ENCODE measurements around the gene NKAIN2. TPM values are rescaled to one million over a fixed set of nuclear protein-coding genes. Genes with fewer than 3 reads are reported as not detected.
A peak's percentile ranks its signal among the peaks of the same experiment; 100 is the strongest.

NKAIN2 gene
- total RNA-seq, 4 donors from 2014 or later = 0.31 to 0.58 (median 0.39) TPM; not detected in 1

DNA sequence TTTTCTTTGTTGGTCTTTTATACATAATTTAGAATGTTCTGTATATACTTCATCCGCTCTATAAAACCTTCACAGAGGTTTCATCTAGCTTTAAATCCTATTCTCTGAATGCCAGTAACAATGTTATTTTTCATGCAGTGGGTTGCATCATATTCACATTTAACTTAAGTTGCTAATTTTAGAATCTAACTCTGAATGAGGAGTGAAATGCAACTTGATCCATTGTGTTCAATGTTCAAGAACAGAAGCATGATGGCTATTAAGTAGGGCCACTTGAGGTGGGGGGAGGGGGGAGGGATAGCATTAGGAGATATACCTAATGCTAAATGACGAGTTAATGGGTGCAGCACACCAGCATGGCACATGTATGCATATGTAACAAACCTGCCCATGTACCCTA lies 224.5 kb downstream of the NKAIN2 start:
- H3K27me3 ChIP-seq = no peaks in the 10 kb centered on the region
- H3K9me3 ChIP-seq = no peaks in the 10 kb centered on the region
- intact Hi-C loops (cut with DNase I; ENCODE audit: low total_unique reads) (no loop called here), in situ Hi-C loops (cut with MboI; ENCODE audit: low sequenced_read_pairs in 4 of 4) (no loop called here)
- ATAC-seq (peak; percentile 90 to 97), DNase-seq (no peak)
- H3K36me3 ChIP-seq = no peaks in the 10 kb centered on the region
- H3K4me1 ChIP-seq = peaks cover 8 to 15% of the 10 kb centered on the region in 2 donors
- H3K4me3 ChIP-seq = no peak overlapping the region
- H3K27ac ChIP-seq = peak overlapping the region; percentile 34 to 66 (median 54)
- no peak for TF ChIP-seq POLR2A (IDR thresholded peaks at IDR 0.05)
- TF ChIP-seq, protein P1, sequence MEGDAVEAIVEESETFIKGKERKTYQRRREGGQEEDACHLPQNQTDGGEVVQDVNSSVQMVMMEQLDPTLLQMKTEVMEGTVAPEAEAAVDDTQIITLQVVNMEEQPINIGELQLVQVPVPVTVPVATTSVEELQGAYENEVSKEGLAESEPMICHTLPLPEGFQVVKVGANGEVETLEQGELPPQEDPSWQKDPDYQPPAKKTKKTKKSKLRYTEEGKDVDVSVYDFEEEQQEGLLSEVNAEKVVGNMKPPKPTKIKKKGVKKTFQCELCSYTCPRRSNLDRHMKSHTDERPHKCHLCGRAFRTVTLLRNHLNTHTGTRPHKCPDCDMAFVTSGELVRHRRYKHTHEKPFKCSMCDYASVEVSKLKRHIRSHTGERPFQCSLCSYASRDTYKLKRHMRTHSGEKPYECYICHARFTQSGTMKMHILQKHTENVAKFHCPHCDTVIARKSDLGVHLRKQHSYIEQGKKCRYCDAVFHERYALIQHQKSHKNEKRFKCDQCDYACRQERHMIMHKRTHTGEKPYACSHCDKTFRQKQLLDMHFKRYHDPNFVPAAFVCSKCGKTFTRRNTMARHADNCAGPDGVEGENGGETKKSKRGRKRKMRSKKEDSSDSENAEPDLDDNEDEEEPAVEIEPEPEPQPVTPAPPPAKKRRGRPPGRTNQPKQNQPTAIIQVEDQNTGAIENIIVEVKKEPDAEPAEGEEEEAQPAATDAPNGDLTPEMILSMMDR (IDR thresholded peaks at IDR 0.05 in 4 of 5, conservative IDR thresholded peaks at IDR 0.05 in 1 of 5) = no peak

DNA sequence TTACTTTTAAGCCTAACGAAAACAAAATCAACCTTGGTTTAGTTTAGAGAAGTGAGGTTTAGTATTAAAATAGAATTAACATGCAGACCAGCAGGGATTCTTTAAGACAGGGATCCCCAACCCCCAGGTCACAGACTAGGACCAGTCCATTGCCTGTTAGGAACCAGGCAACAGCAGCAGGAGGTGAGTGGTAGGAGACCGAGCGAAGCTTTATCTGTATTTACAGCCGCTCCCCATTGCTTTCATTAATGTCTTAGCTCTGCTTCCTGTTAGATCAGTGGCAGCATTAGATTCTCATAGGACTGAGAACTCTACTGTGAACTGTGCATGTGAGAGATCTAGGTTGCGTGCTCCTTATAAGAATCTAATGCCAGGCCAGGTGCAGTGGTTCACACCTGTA lies 225.9 kb downstream of the NKAIN2 start:
- ATAC-seq (no peak), DNase-seq (no peak)
- no peaks in the 10 kb centered on the region for H3K27me3 ChIP-seq
- intact Hi-C loops (cut with DNase I; ENCODE audit: low total_unique reads) = no loop called here
- no peak overlapping the region for H3K4me3 ChIP-seq
- no peaks in the 10 kb centered on the region for H3K36me3 ChIP-seq
- in situ Hi-C loops (cut with MboI; ENCODE audit: low sequenced_read_pairs in 4 of 4) = no loop called here
- no peak for TF ChIP-seq POLR2A (IDR thresholded peaks at IDR 0.05)
- TF ChIP-seq, protein P1 (IDR thresholded peaks at IDR 0.05 in 4 of 5, conservative IDR thresholded peaks at IDR 0.05 in 1 of 5) = no peak
- H3K9me3 ChIP-seq = no peaks in the 10 kb centered on the region
- H3K27ac ChIP-seq = no peak overlapping the region
- H3K4me1 ChIP-seq = peaks cover 8 to 15% of the 10 kb centered on the region in 2 donors

DNA sequence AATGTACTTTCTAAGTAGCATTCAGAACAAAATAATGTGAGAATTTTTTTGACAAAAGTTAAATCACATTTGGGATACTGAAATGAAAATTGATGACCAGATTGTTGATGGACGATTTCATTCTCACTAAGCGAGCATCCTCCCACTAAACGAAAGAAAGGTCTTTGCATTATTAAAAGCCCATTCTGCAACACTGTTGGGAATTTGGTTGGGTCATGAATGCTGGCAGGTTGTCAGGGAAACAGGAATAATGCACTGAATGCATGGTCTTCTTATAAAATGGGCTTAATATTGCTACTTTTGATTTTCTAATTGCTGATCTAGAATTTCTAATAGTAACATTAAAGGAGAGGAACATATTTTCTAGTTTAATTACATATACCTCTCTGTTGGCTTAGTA lies 229.8 kb downstream of the NKAIN2 start:
- no peak for ATAC-seq
- H3K4me3 ChIP-seq = no peak overlapping the region
- H3K27ac ChIP-seq = no peak overlapping the region
- H3K4me1 ChIP-seq = peaks cover under 1 to 6% of the 10 kb centered on the region in 2 donors
- no peaks in the 10 kb centered on the region for H3K36me3 ChIP-seq
- DNase-seq = no peak
- intact Hi-C loops (cut with DNase I; ENCODE audit: low total_unique reads) = no loop called here
- H3K9me3 ChIP-seq = no peaks in the 10 kb centered on the region
- no peaks in the 10 kb centered on the region for H3K27me3 ChIP-seq
- in situ Hi-C loops (cut with MboI; ENCODE audit: low sequenced_read_pairs in 4 of 4) = no loop called here
- TF ChIP-seq, protein P1 (IDR thresholded peaks at IDR 0.05 in 4 of 5, conservative IDR thresholded peaks at IDR 0.05 in 1 of 5) = no peak
- TF ChIP-seq POLR2A (IDR thresholded peaks at IDR 0.05) = no peak

DNA sequence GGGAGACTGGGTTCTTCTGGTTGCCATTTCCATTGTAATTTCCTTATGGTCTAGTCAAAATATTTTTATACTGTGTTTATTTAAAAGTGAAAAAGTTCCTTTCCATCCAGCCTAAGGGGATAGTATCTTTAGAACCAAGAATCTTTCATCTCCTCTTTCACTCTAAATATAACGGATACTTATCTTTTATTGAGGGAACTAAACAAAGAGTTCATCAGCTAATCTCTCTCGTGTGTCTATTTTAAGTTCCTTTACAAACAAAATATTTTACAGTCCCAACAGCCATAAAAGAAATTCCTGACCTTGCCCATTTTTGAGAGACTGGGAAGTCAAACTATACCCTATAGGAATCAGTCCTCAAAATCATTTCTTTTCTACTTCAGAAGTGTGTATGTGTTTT lies 232.7 kb downstream of the NKAIN2 start:
- intact Hi-C loops (cut with DNase I; ENCODE audit: low total_unique reads) = no loop called here
- Histone ChIP-seq H3K36me3 (no peaks in the 10 kb centered on the region), H3K27ac (peak overlapping the region in 1 of 4 donors; percentile 3), H3K9me3 (no peaks in the 10 kb centered on the region), H3K4me1 (peaks cover 0 to 6% of the 10 kb centered on the region in 2 donors), H3K4me3 (no peak overlapping the region), H3K27me3 (no peaks in the 10 kb centered on the region)
- DNase-seq (no peak), ATAC-seq (no peak)
- in situ Hi-C loops (cut with MboI; ENCODE audit: low sequenced_read_pairs in 4 of 4) = no loop called here
- TF ChIP-seq, protein P1 (IDR thresholded peaks at IDR 0.05 in 4 of 5, conservative IDR thresholded peaks at IDR 0.05 in 1 of 5) = no peak
- no peak for TF ChIP-seq POLR2A (IDR thresholded peaks at IDR 0.05)

DNA sequence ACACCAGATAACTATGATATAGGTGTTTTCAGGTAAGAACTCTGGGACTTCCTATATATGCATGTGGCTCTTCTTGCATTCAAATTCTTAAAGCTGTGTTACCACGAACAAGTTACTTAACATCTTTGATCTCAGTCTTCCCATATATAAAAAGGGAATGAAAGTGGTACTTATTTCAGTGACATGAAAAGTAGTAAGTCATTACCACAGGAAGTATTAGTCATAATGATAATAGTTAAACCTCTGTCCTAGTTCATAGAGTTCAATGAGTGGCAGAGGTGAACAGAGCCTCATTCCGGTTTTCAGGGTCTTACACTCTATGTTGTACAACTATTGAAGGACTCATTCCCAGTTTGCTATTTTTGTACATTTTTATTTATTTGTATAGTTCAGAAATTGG lies 237.0 kb downstream of the NKAIN2 start:
- in situ Hi-C loops (cut with MboI; ENCODE audit: low sequenced_read_pairs in 4 of 4) (no loop called here), intact Hi-C loops (cut with DNase I; ENCODE audit: low total_unique reads) (no loop called here)
- TF ChIP-seq, protein P1 (IDR thresholded peaks at IDR 0.05 in 4 of 5, conservative IDR thresholded peaks at IDR 0.05 in 1 of 5) = no peak
- TF ChIP-seq POLR2A (IDR thresholded peaks at IDR 0.05) = no peak
- DNase-seq (no peak), ATAC-seq (no peak)
- Histone ChIP-seq H3K4me1 (peaks cover 0 to under 1% of the 10 kb centered on the region in 2 donors), H3K27ac (no peak overlapping the region), H3K36me3 (no peaks in the 10 kb centered on the region), H3K9me3 (no peaks in the 10 kb centered on the region), H3K27me3 (no peaks in the 10 kb centered on the region), H3K4me3 (no peak overlapping the region)
